ENCODE results near the gene EXOSC5. TPM values are rescaled to one million over a fixed set of nuclear protein-coding genes. Genes with fewer than 3 reads are reported as not detected.
A peak's percentile ranks its signal among the peaks of the same experiment; 100 is the strongest.

Gene EXOSC5
- total RNA-seq, 1 experiment from 2014 or later: 58.7 TPM

DNA sequence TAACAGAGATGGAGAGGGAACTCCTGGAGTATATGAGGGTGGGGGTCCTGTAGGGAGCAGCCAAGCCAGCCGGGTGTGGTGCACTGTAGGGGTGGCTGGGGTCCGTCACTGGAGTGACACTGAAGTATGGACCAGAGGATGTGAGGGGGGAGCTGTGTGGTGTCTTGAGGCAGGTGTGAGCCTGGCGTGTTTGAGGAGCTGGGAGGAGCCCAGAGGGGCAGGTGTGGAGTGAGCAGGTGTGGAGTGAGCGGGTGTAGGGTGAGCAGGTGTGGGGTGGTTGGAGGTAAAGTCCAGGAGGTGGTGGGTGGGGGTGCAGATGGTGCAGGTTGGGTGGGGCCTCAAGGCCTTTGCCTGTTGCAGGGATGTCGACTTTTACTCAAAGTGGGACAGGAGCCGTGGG is 24.2 kb upstream of the EXOSC5 start:
- H3K9me3 Mint-ChIP-seq: no peaks in the 10 kb centered on the region
- no peak overlapping the region for H2BK120ac ChIP-seq (ENCODE audit: low read depth, low read length, poor library complexity, severe bottlenecking)
- no peaks in the 10 kb centered on the region for H3K4me1 ChIP-seq (ENCODE audit: insufficient read depth, low read length)
- no peak overlapping the region for H3K4ac ChIP-seq (ENCODE audit: low read depth, low read length)
- no peak overlapping the region for H3K56ac ChIP-seq (ENCODE audit: insufficient read length, low read depth, low read length)
- H2BK20ac ChIP-seq (ENCODE audit: low read depth, low read length, poor library complexity, severe bottlenecking): no peak overlapping the region
- TF ChIP-seq, protein P1, sequence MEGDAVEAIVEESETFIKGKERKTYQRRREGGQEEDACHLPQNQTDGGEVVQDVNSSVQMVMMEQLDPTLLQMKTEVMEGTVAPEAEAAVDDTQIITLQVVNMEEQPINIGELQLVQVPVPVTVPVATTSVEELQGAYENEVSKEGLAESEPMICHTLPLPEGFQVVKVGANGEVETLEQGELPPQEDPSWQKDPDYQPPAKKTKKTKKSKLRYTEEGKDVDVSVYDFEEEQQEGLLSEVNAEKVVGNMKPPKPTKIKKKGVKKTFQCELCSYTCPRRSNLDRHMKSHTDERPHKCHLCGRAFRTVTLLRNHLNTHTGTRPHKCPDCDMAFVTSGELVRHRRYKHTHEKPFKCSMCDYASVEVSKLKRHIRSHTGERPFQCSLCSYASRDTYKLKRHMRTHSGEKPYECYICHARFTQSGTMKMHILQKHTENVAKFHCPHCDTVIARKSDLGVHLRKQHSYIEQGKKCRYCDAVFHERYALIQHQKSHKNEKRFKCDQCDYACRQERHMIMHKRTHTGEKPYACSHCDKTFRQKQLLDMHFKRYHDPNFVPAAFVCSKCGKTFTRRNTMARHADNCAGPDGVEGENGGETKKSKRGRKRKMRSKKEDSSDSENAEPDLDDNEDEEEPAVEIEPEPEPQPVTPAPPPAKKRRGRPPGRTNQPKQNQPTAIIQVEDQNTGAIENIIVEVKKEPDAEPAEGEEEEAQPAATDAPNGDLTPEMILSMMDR (conservative IDR thresholded peaks at IDR 0.05): no peak
- H4K8ac ChIP-seq (replicated peaks; ENCODE audit: insufficient read length, low read depth, low read length): no peak overlapping the region
- H3K27ac Mint-ChIP-seq: peak overlapping the region in 1 of 3 experiments; percentile 49; a peak in 2 of 7 replicates
- H4K91ac ChIP-seq (ENCODE audit: insufficient read length, low read depth, low read length): no peak overlapping the region
- H4K20me1 ChIP-seq (ENCODE audit: control insufficient read depth, insufficient read depth, insufficient read length): peaks cover 2% of the 10 kb centered on the region
- no peak overlapping the region for H3K9ac ChIP-seq (ENCODE audit: extremely low read depth, insufficient read length, low read length)
- H3K79me2 ChIP-seq (ENCODE audit: insufficient read depth, low read length): no peaks in the 10 kb centered on the region
- H3K18ac ChIP-seq (ENCODE audit: insufficient read length, low read depth, low read length): no peak overlapping the region
- no peak overlapping the region for H2AFZ ChIP-seq (ENCODE audit: low read length)
- H3K79me1 ChIP-seq (ENCODE audit: insufficient read depth, low read depth, low read length, poor library complexity, severe bottlenecking): no peaks in the 10 kb centered on the region
- H2AK5ac ChIP-seq (ENCODE audit: insufficient read length, low read length): no peak overlapping the region
- H2BK12ac ChIP-seq (ENCODE audit: insufficient read length, low read depth, low read length): no peak overlapping the region
- no peak overlapping the region for H3K23ac ChIP-seq (ENCODE audit: insufficient read length, low read depth, low read length)
- no peak overlapping the region for H2BK5ac ChIP-seq (ENCODE audit: insufficient read length, low read length)
- H3K27ac ChIP-seq (ENCODE audit: insufficient read length, low read depth, low read length): no peak overlapping the region
- 0 out of 4 replicates have a peak, but pooled peaks cover 0 to 5% of the 10 kb centered on the region in 2 experiments for H3K4me1 Mint-ChIP-seq
- H3K27me3 Mint-ChIP-seq (ENCODE audit: low read depth): no peaks in the 10 kb centered on the region; the same call in none of the 2 replicates
- no peak overlapping the region for H3T11ph ChIP-seq (ENCODE audit: low read length)
- no peak overlapping the region for H4K5ac ChIP-seq (ENCODE audit: insufficient read length, low read depth, low read length)
- H3K27me3 ChIP-seq (ENCODE audit: insufficient read depth, low read length): no peaks in the 10 kb centered on the region
- H2BK15ac ChIP-seq (ENCODE audit: low read depth, low read length): no peak overlapping the region
- no peaks in the 10 kb centered on the region for H3K23me2 ChIP-seq (ENCODE audit: insufficient read length, low read depth, low read length, poor library complexity, severe bottlenecking)
- H3K9me3 ChIP-seq (ENCODE audit: control insufficient read depth, low read depth, low read length): no peaks in the 10 kb centered on the region
- H3K4me2 ChIP-seq (ENCODE audit: insufficient read depth, insufficient read length, low read length): no peak overlapping the region
- no peak overlapping the region for H3K14ac ChIP-seq (ENCODE audit: insufficient read depth, low read length)
- H3K4me3 Mint-ChIP-seq: no peak overlapping the region
- WGBS (ENCODE audit: extremely low coverage, insufficient read length, low lambda C conversion rate): no CpG with 5 or more reads among the region's 6 CpGs
- peaks cover 14 to 53% (median 46%) of the 10 kb centered on the region in 3 experiments for H3K36me3 Mint-ChIP-seq (ENCODE audit: insufficient read depth in 1 of 3, low read depth in 3 of 3)
- no peak for DNase-seq
